ENCODE results near the gene WDR5. TPM values are rescaled to one million over a fixed set of nuclear protein-coding genes. Genes with fewer than 3 reads are reported as not detected.
A peak's percentile ranks its signal among the peaks of the same experiment; 100 is the strongest.

WDR5 gene
- total RNA-seq, 6 donors from 2014 or later = 23.3 to 48.2 (median 27.3) TPM

DNA sequence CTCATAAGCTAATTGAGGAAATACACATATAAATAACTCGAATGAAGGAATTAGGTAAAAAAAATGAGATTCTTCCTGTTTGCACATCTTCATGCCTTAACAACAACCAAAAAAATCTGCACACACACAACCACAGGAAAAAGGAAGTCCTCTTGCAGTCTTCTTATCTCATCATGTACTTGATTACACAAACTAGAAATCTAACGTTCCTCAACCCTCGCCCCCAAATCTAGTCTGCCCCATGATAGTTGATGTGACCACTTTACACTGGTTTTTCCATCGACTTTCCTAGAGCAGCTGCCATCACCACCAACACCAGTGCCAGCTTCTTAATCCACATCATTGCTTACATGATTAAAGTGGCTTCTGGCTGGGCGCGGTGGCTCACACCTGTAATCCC is 59.7 kb downstream of the WDR5 start:
- DNase-seq (no peak), ATAC-seq (ENCODE audit: low FRiP score in 2 of 2) (no peak)
- H3K36me3 ChIP-seq = no peaks in the 10 kb centered on the region
- H3K27ac ChIP-seq = no peak overlapping the region
- no peaks in the 10 kb centered on the region for H3K9me3 ChIP-seq
- H3K4me3 ChIP-seq = no peak overlapping the region
- H3K4me1 ChIP-seq = peaks cover 3 to 18% (median 8%) of the 10 kb centered on the region in 4 donors
- TF ChIP-seq POLR2A (IDR thresholded peaks at IDR 0.05) (no peak), EP300 (IDR thresholded peaks at IDR 0.05) (no peak), POLR2AphosphoS5 (IDR thresholded peaks at IDR 0.05) (no peak)
- TF ChIP-seq, protein P1, sequence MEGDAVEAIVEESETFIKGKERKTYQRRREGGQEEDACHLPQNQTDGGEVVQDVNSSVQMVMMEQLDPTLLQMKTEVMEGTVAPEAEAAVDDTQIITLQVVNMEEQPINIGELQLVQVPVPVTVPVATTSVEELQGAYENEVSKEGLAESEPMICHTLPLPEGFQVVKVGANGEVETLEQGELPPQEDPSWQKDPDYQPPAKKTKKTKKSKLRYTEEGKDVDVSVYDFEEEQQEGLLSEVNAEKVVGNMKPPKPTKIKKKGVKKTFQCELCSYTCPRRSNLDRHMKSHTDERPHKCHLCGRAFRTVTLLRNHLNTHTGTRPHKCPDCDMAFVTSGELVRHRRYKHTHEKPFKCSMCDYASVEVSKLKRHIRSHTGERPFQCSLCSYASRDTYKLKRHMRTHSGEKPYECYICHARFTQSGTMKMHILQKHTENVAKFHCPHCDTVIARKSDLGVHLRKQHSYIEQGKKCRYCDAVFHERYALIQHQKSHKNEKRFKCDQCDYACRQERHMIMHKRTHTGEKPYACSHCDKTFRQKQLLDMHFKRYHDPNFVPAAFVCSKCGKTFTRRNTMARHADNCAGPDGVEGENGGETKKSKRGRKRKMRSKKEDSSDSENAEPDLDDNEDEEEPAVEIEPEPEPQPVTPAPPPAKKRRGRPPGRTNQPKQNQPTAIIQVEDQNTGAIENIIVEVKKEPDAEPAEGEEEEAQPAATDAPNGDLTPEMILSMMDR (IDR thresholded peaks at IDR 0.05) = no peak
- no peaks in the 10 kb centered on the region for H3K27me3 ChIP-seq
- 44 to 50% methylated on average over 6 of the region's 6 CpGs for WGBS, 2 donors

DNA sequence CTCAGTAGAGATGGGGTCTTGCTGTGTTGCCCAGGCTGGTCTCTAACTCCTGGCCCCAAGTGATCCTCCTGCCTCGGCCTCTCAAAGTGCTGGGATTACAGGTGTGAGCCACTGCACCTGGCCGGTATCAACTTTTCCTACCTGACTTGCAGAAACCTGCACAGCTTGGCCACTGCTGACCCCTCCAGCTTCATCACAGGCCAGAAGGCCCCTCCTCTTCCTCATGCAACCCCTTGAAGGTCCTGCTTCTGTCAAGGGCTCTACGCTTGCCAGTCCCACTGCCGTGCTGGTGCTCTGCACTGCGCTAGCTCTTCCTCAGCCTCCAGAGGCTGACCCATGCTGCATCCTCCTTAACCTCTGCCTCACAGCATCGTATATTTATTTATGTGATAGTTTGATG is 61.0 kb downstream of the WDR5 start:
- DNase-seq (no peak), ATAC-seq (ENCODE audit: low FRiP score in 2 of 2) (no peak)
- TF ChIP-seq EP300 (IDR thresholded peaks at IDR 0.05) = no peak
- TF ChIP-seq POLR2A (IDR thresholded peaks at IDR 0.05) = no peak
- TF ChIP-seq, protein P1 (IDR thresholded peaks at IDR 0.05) = no peak
- TF ChIP-seq POLR2AphosphoS5 (IDR thresholded peaks at IDR 0.05) = no peak
- H3K36me3 ChIP-seq = no peaks in the 10 kb centered on the region
- WGBS, 2 donors = 90% methylated on average over 6 of the region's 6 CpGs
- no peak overlapping the region for H3K4me3 ChIP-seq
- no peaks in the 10 kb centered on the region for H3K27me3 ChIP-seq
- no peak overlapping the region for H3K27ac ChIP-seq
- H3K9me3 ChIP-seq = no peaks in the 10 kb centered on the region
- peaks cover 3 to 18% (median 8%) of the 10 kb centered on the region in 4 donors for H3K4me1 ChIP-seq

DNA sequence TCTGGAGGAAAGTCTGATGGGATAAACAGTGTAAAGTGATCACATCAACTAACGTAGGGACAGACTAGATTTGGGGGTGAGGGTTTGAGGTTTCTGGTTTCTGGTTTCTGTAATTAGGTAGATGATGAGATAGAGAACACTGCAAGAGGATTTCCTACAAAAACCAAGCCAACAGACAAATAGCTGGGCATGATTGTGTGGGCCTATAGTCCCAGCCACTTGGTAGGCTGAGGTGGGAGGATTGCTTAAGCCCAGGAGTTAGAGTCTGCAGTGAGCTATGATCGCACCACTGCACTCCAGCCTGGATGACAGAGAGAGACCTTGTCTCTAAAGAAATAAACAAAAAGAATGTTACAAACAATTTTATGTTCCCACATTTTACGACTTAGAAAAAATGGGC is 62.9 kb downstream of the WDR5 start:
- Histone ChIP-seq H3K9me3 (peaks cover 0 to 3% (median 0%) of the 10 kb centered on the region in 4 donors), H3K27me3 (no peaks in the 10 kb centered on the region), H3K36me3 (no peaks in the 10 kb centered on the region), H3K27ac (no peak overlapping the region), H3K4me3 (no peak overlapping the region), H3K4me1 (peaks cover 0 to 7% (median 3%) of the 10 kb centered on the region in 4 donors)
- ATAC-seq (ENCODE audit: low FRiP score in 2 of 2) (no peak), DNase-seq (no peak)
- 80 to 86% methylated on average over 3 of the region's 3 CpGs for WGBS, 2 donors
- TF ChIP-seq, protein P1 (IDR thresholded peaks at IDR 0.05) = no peak
- TF ChIP-seq EP300 (IDR thresholded peaks at IDR 0.05) (no peak), POLR2AphosphoS5 (IDR thresholded peaks at IDR 0.05) (no peak), POLR2A (IDR thresholded peaks at IDR 0.05) (no peak)

- DNase-seq (peak in 1 of 2 donors; percentile 46), ATAC-seq (ENCODE audit: low FRiP score in 2 of 2) (no peak)
- 41 to 67% methylated on average over 1 of the region's 1 CpG for WGBS, 2 donors
These were observed 64.8 kb downstream of the WDR5 start for GRCh38 chr9:134200730-134201129.

More at GRCh38 chr9:134200730-134201129, 64.8 kb downstream of the WDR5 start:
- no peak overlapping the region for H3K27ac ChIP-seq
- H3K4me1 ChIP-seq = peaks cover 0 to under 1% (median 0%) of the 10 kb centered on the region in 4 donors
- no peak overlapping the region for H3K4me3 ChIP-seq
- H3K36me3 ChIP-seq = no peaks in the 10 kb centered on the region
- peaks cover 0 to 3% (median 0%) of the 10 kb centered on the region in 4 donors for H3K9me3 ChIP-seq
- no peaks in the 10 kb centered on the region for H3K27me3 ChIP-seq
- TF ChIP-seq EP300 (IDR thresholded peaks at IDR 0.05) = no peak
- TF ChIP-seq, protein P1 (IDR thresholded peaks at IDR 0.05) = no peak
- TF ChIP-seq POLR2AphosphoS5 (IDR thresholded peaks at IDR 0.05) = no peak
- no peak for TF ChIP-seq POLR2A (IDR thresholded peaks at IDR 0.05)
